Neuronal stem cell (in vitro differentiated cells): ENCODE results near the gene FOXN1.

Experiments used
- DNase-seq: peaks from one replicate; pipeline ENCODE4 v3.0.0-alpha.2; 2013; ENCODE audit warnings: low spot score
- H2AFZ ChIP-seq: one replicate; pipeline ENCODE4 v1.6.1; 2013; ENCODE audit warnings: mild to moderate bottlenecking, low read length, inconsistent platforms
- H2AK5ac ChIP-seq: 2 replicates; pipeline ENCODE4 v1.6.1; 2013; ENCODE audit warnings: low read depth, mild to moderate bottlenecking, inconsistent platforms, low read length, moderate library complexity, mixed read lengths
- H2BK120ac ChIP-seq: 2 replicates; pipeline ENCODE4 v1.6.1; 2013; ENCODE audit warnings: low read depth, mild to moderate bottlenecking, inconsistent platforms, low read length, moderate library complexity, mixed read lengths
- H2BK12ac ChIP-seq: one replicate; pipeline ENCODE4 v1.6.1; 2013; ENCODE audit warnings: low read length, inconsistent platforms
- H2BK15ac ChIP-seq: 2 replicates; pipeline ENCODE4 v1.6.1; 2013; ENCODE audit warnings: mild to moderate bottlenecking, low read length, inconsistent platforms, mixed read lengths
- H2BK5ac ChIP-seq: one replicate; pipeline ENCODE4 v1.6.1; 2013; ENCODE audit warnings: inconsistent platforms, mild to moderate bottlenecking, low read length, moderate library complexity
- H3K14ac ChIP-seq: one replicate; pipeline ENCODE4 v1.6.1; 2013; ENCODE audit warnings: low read length, inconsistent platforms
- H3K18ac ChIP-seq: 2 replicates; pipeline ENCODE4 v1.6.1; 2013; ENCODE audit warnings: low read length, inconsistent platforms
- H3K23ac ChIP-seq: 2 replicates; pipeline ENCODE4 v1.6.1; 2013; ENCODE audit warnings: low read depth, mild to moderate bottlenecking, mixed read lengths, low read length, inconsistent platforms; ENCODE audit not compliant: poor library complexity
- H3K27ac ChIP-seq: replicated peaks from 3 replicates; pipeline ENCODE4 v1.5.1; 2013; ENCODE audit warnings: low read length, inconsistent platforms
- H3K27me3 ChIP-seq, 3 experiments: 2 replicates each; pipeline ENCODE4 v1.6.1; 2013; ENCODE audit warnings: low read length in 3 of 3, mild to moderate bottlenecking in 2 of 3, inconsistent platforms in 1 of 3, low read depth in 1 of 3, mixed read lengths in 1 of 3, moderate library complexity in 1 of 3; ENCODE audit not compliant: control insufficient read depth in 3 of 3, insufficient read depth in 3 of 3
- H3K36me3 ChIP-seq, 2 donors: replicated peaks in 1 of 2; 2 replicates each; pipeline ENCODE4 v1.6.1; 2013; ENCODE audit warnings: low read length in 2 of 2; ENCODE audit not compliant: control insufficient read depth in 2 of 2, insufficient read depth in 2 of 2
- H3K4ac ChIP-seq: 2 replicates; pipeline ENCODE4 v1.6.1; 2013; ENCODE audit warnings: inconsistent platforms, mild to moderate bottlenecking, low read length, moderate library complexity
- H3K4me1 ChIP-seq, 2 donors: 1 replicate in 1 of 2; 2 replicates in 1 of 2; pipeline ENCODE4 v1.6.1; 2013; ENCODE audit warnings: low read length in 2 of 2, low read depth in 1 of 2; ENCODE audit not compliant: control insufficient read depth in 2 of 2, insufficient read depth in 1 of 2
- H3K4me2 ChIP-seq: one replicate; pipeline ENCODE4 v1.6.1; 2013; ENCODE audit warnings: mild to moderate bottlenecking, low read length, inconsistent platforms; ENCODE audit not compliant: insufficient read depth, poor library complexity, severe bottlenecking
- H3K4me3 ChIP-seq, 2 donors: 2 replicates each; pipeline ENCODE4 v1.5.1; 2013; ENCODE audit warnings: low read length in 2 of 2, mild to moderate bottlenecking in 2 of 2, inconsistent platforms in 1 of 2, moderate library complexity in 1 of 2
- H3K79me1 ChIP-seq: one replicate; pipeline ENCODE4 v1.6.1; 2013; ENCODE audit warnings: low read depth, mild to moderate bottlenecking, inconsistent platforms, low read length, moderate library complexity
- H3K9ac ChIP-seq: one replicate; pipeline ENCODE4 v1.6.1; 2013; ENCODE audit warnings: mild to moderate bottlenecking, low read depth, low read length, inconsistent platforms; ENCODE audit not compliant: poor library complexity
- H3K9me3 ChIP-seq, 2 donors: replicated peaks in 1 of 2; 2 replicates each; pipeline versions ENCODE3 to v1.6.1; 2013; ENCODE audit warnings: low read length in 2 of 2, mild to moderate bottlenecking in 2 of 2, inconsistent platforms in 1 of 2, low read depth in 1 of 2, mixed read lengths in 1 of 2, moderate library complexity in 1 of 2; ENCODE audit not compliant: control insufficient read depth in 2 of 2, insufficient read depth in 1 of 2
- H4K8ac ChIP-seq: one replicate; pipeline ENCODE4 v1.6.1; 2013; ENCODE audit warnings: low read depth, mild to moderate bottlenecking, inconsistent platforms, low read length, moderate library complexity
- H4K91ac ChIP-seq: one replicate; pipeline ENCODE4 v1.6.1; 2013; ENCODE audit warnings: low read length, low read depth, mild to moderate bottlenecking, inconsistent platforms; ENCODE audit not compliant: poor library complexity
- WGBS, 2 donors: extraction: QIAGEN DNeasy Blood & Tissue Kit; methylation state at CpG; one replicate each; pipeline ENCODE4 v1.1.7; 2013; ENCODE audit warnings: missing lambda C conversion rate in 2 of 2, mixed read lengths in 1 of 2; ENCODE audit not compliant: insufficient read length in 2 of 2, insufficient replicate concordance in 1 of 2; ENCODE audit errors: extremely low coverage in 2 of 2; 5-methylcytosine and 5-hydroxymethylcytosine counted together

FOXN1 gene

DNA sequence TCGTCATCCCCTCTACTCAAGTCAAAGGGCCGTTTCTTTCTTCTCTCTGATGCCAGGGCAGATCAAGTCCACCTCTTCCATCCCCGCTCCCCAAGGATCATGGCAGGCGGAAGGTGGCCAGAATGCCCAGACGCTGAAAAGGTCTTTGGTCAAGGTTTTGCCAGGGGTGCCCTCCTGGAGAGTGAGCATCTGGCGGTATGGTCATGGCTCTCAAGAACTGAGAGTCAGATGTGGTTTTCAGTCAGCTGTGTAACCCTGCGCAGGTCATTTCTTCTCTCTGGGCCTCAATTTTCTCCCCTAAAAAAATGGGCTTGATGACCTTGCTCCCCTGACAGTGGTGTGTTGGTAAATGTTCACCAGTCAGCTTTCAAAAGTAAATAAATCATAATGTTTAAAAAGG, 12.4 kb downstream of the FOXN1 start:
- H3K4me3 ChIP-seq = no peak overlapping the region
- H3K27me3 ChIP-seq = peaks cover 0 to 45% (median 0%) of the 10 kb centered on the region in 3 experiments
- H4K91ac ChIP-seq = no peak overlapping the region
- DNase-seq = no peak
- H3K23ac ChIP-seq = no peak overlapping the region
- H2BK5ac ChIP-seq = no peak overlapping the region
- no peak overlapping the region for H3K4ac ChIP-seq
- no CpG with 5 or more reads among the region's 7 CpGs for WGBS, 2 donors
- no peak overlapping the region for H2BK120ac ChIP-seq
- H3K9me3 ChIP-seq = peaks cover 0 to 6% of the 10 kb centered on the region in 2 donors
- no peak overlapping the region for H3K4me2 ChIP-seq
- no peak overlapping the region for H2BK15ac ChIP-seq
- no peaks in the 10 kb centered on the region for H3K36me3 ChIP-seq
- no peak overlapping the region for H2AFZ ChIP-seq
- H3K4me1 ChIP-seq = peaks cover 0 to 9% of the 10 kb centered on the region in 2 donors
- H3K18ac ChIP-seq = no peak overlapping the region
- no peak overlapping the region for H3K9ac ChIP-seq
- no peak overlapping the region for H4K8ac ChIP-seq
- no peak overlapping the region for H3K14ac ChIP-seq
- H2AK5ac ChIP-seq = no peak overlapping the region
- H3K27ac ChIP-seq = no peak overlapping the region
- no peak overlapping the region for H2BK12ac ChIP-seq
- H3K79me1 ChIP-seq = no peaks in the 10 kb centered on the region

- Histone ChIP-seq H3K23ac (no peak overlapping the region), H3K36me3 (no peaks in the 10 kb centered on the region), H3K18ac (no peak overlapping the region), H2BK15ac (no peak overlapping the region), H3K4me2 (no peak overlapping the region), H3K79me1 (no peaks in the 10 kb centered on the region), H3K27me3 (peaks cover 0 to 38% (median 0%) of the 10 kb centered on the region in 3 experiments), H2BK5ac (no peak overlapping the region), H3K14ac (no peak overlapping the region), H2BK120ac (no peak overlapping the region), H2BK12ac (no peak overlapping the region), H3K27ac (no peak overlapping the region), H4K8ac (no peak overlapping the region), H3K4me1 (peaks cover 0 to 9% of the 10 kb centered on the region in 2 donors), H3K4ac (no peak overlapping the region), H4K91ac (no peak overlapping the region), H3K9ac (no peak overlapping the region), H2AFZ (no peak overlapping the region), H3K4me3 (no peak overlapping the region), H3K9me3 (peaks cover 0 to 6% of the 10 kb centered on the region in 2 donors), H2AK5ac (no peak overlapping the region)
- no peak for DNase-seq
- no CpG with 5 or more reads among the region's 5 CpGs for WGBS, 2 donors
Observed at GRCh38 chr17:28519236-28519635, 13.1 kb downstream of the FOXN1 start.

DNA sequence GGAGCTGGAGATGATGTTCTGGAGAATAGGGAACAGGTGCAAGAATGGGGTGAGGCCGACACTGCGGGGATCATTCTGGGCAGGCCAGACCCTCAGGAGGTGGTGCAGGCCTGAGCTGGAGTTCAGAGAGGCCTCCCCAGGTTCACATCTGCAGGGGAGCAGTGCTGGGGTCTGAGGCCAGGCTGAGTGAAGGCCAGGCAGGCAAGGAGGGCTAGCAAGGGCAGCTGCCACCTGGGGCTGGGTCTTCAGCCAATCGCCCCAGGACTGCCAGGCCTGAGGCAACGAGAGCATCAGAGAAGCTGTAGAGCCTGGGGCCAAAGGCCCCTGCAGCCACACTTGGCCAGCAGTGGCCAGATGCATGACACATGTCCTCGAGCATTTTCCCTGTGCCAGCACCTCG, 14.5 kb downstream of the FOXN1 start:
- Histone ChIP-seq H3K23ac (peak overlapping the region; percentile 10), H3K27me3 (peaks cover 0 to 37% (median 0%) of the 10 kb centered on the region in 3 experiments), H4K8ac (no peak overlapping the region), H3K18ac (peak overlapping the region; percentile 27), H2BK15ac (no peak overlapping the region), H2BK5ac (no peak overlapping the region), H3K4me1 (peaks cover 9 to 12% of the 10 kb centered on the region in 2 donors), H4K91ac (no peak overlapping the region), H3K79me1 (no peaks in the 10 kb centered on the region), H3K4me2 (no peak overlapping the region), H3K36me3 (no peaks in the 10 kb centered on the region), H2AFZ (no peak overlapping the region), H3K9ac (no peak overlapping the region), H3K4me3 (peak overlapping the region in 1 of 2 donors; percentile 30), H3K27ac (no peak overlapping the region), H3K9me3 (peaks cover 0 to 1% of the 10 kb centered on the region in 2 donors), H2AK5ac (peak overlapping the region; percentile 20), H3K4ac (no peak overlapping the region), H2BK12ac (peak overlapping the region; percentile 82), H2BK120ac (no peak overlapping the region), H3K14ac (no peak overlapping the region)
- WGBS, 2 donors = no CpG with 5 or more reads among the region's 6 CpGs
- no peak for DNase-seq

- Histone ChIP-seq H3K4me3 (no peak overlapping the region), H3K4me2 (no peak overlapping the region), H3K14ac (peak overlapping the region; percentile 71)
Observed at GRCh38 chr17:28521311-28522085, 15.3 kb downstream of the FOXN1 start.

More at GRCh38 chr17:28521311-28522085, 15.3 kb downstream of the FOXN1 start:
- Histone ChIP-seq H2BK120ac (peak overlapping the region; percentile 16), H3K18ac (peak overlapping the region; percentile 59), H2AFZ (no peak overlapping the region), H3K23ac (no peak overlapping the region), H3K27me3 (peaks cover 0 to 37% (median 0%) of the 10 kb centered on the region in 3 experiments), H3K4ac (no peak overlapping the region), H3K9ac (no peak overlapping the region), H4K91ac (no peak overlapping the region), H2BK5ac (peak overlapping the region; percentile 17), H2BK15ac (peak overlapping the region; percentile 95), H3K79me1 (no peaks in the 10 kb centered on the region), H2BK12ac (no peak overlapping the region), H2AK5ac (peak overlapping the region; percentile 20), H4K8ac (no peak overlapping the region), H3K4me1 (peaks cover 9 to 12% of the 10 kb centered on the region in 2 donors), H3K9me3 (no peaks in the 10 kb centered on the region), H3K36me3 (no peaks in the 10 kb centered on the region), H3K27ac (no peak overlapping the region)
- DNase-seq = no peak
- WGBS, 2 donors = no CpG with 5 or more reads among the region's 21 CpGs
